GM23338 (cell line): Measurements from ENCODE around the gene ZBTB7C. TPM values are rescaled to one million over a fixed set of nuclear protein-coding genes. Genes with fewer than 3 reads are reported as not detected.

Experiments used
- ATAC-seq: fragments of 200-7000 bp; cut with Tn5 transposase; 3 replicates; pipeline ENCODE4 v1.9.1; 2020
- DNase-seq: peaks from one replicate; pipeline ENCODE4 v3.0.0-alpha.2; 2015; ENCODE audit warnings: low spot score
- H2AFZ ChIP-seq: fragments of 200-600 bp; sonication (generic); 2 replicates; pipeline ENCODE4 v1.8.0; 2016; ENCODE audit warnings: antibody characterized with exemption, mild to moderate bottlenecking, moderate library complexity
- H3F3A ChIP-seq: fragments of 200-600 bp; sonication (generic); replicated peaks from 2 replicates; pipeline ENCODE4 v1.8.0; 2017; ENCODE audit warnings: antibody characterized with exemption, mixed run types, low read depth
- H3K27ac ChIP-seq: fragments of 200-600 bp; sonication (generic); 2 replicates; pipeline ENCODE4 v1.6.1; 2016; ENCODE audit warnings: low read depth
- H3K27me3 ChIP-seq: fragments of 200-600 bp; sonication (generic); 2 replicates; pipeline ENCODE4 v1.8.0; 2016; ENCODE audit warnings: mild to moderate bottlenecking, mixed run types, moderate library complexity; ENCODE audit not compliant: insufficient read depth
- H3K36me3 ChIP-seq: fragments of 200-600 bp; sonication (generic); 2 replicates; pipeline ENCODE4 v1.8.0; 2016; ENCODE audit warnings: mild to moderate bottlenecking; ENCODE audit not compliant: insufficient read depth
- H3K4me1 ChIP-seq: fragments of 200-600 bp; sonication (generic); 2 replicates; pipeline ENCODE4 v1.8.0; 2016; ENCODE audit warnings: mild to moderate bottlenecking, moderate library complexity; ENCODE audit not compliant: insufficient read depth
- H3K4me2 ChIP-seq: fragments of 200-600 bp; sonication (generic); 2 replicates; pipeline ENCODE4 v1.7.1; 2017; ENCODE audit warnings: mixed run types
- H3K4me3 ChIP-seq: fragments of 200-600 bp; sonication (generic); 2 replicates; pipeline ENCODE4 v1.6.1; 2016; ENCODE audit warnings: mixed run types
- H3K79me2 ChIP-seq: fragments of 200-600 bp; sonication (generic); replicated peaks from 2 replicates; pipeline ENCODE4 v1.8.0; 2017; ENCODE audit warnings: mild to moderate bottlenecking; ENCODE audit not compliant: insufficient read depth
- H3K9me2 ChIP-seq: fragments of 200-600 bp; sonication (generic); 2 replicates; pipeline ENCODE4 v1.8.0; 2017; ENCODE audit not compliant: insufficient read depth
- H4K20me1 ChIP-seq: fragments of 200-600 bp; sonication (generic); replicated peaks from 2 replicates; pipeline ENCODE4 v1.8.0; 2017; ENCODE audit warnings: mild to moderate bottlenecking; ENCODE audit not compliant: insufficient read depth
- H3K27ac Mint-ChIP-seq: 2 replicates; pipeline ENCODE4 v1.8.0; 2020; ENCODE audit warnings: inconsistent platforms, mild to moderate bottlenecking, moderate library complexity, mixed read lengths
- H3K27me3 Mint-ChIP-seq: 3 replicates; pipeline ENCODE4 v1.8.0; 2022; ENCODE audit warnings: low read depth, mild to moderate bottlenecking, moderate library complexity, mixed read lengths, inconsistent platforms; ENCODE audit not compliant: insufficient read depth, poor library complexity
- H3K36me3 Mint-ChIP-seq: 3 replicates; pipeline ENCODE4 v1.8.0; 2021; ENCODE audit warnings: low read depth, mild to moderate bottlenecking, inconsistent platforms, moderate library complexity, mixed read lengths
- H3K4me1 Mint-ChIP-seq: 3 replicates; pipeline ENCODE4 v1.8.0; 2020; ENCODE audit warnings: mild to moderate bottlenecking, inconsistent platforms, mixed read lengths
- H3K4me3 Mint-ChIP-seq: 3 replicates; pipeline ENCODE4 v1.8.0; 2021; ENCODE audit warnings: moderate library complexity, mild to moderate bottlenecking, inconsistent platforms, mixed read lengths
- H3K9me3 Mint-ChIP-seq: 3 replicates; pipeline ENCODE4 v1.8.0; 2020; ENCODE audit warnings: moderate library complexity, mild to moderate bottlenecking, inconsistent platforms, mixed read lengths
- CREB1 ChIP-seq: fragments of 250-450 bp; sonication (Bioruptor Pico); IDR thresholded peaks from 2 replicates; pipeline ENCODE4 v1.5.0; 2020; ENCODE audit warnings: low read depth, mild to moderate bottlenecking, moderate library complexity
- EZH2phosphoT487 ChIP-seq: fragments of 200-600 bp; sonication (generic); IDR thresholded peaks from one replicate; pipeline ENCODE4 v1.8.1; 2018; ENCODE audit warnings: antibody characterized with exemption; ENCODE audit not compliant: unreplicated experiment
- JUNB ChIP-seq: IDR thresholded peaks from one replicate; pipeline ENCODE4 v1.6.1; 2016; ENCODE audit warnings: antibody characterized with exemption; ENCODE audit not compliant: unreplicated experiment
- NANOG ChIP-seq: IDR thresholded peaks from 2 replicates; pipeline ENCODE4 v1.6.1; 2016; ENCODE audit warnings: antibody characterized with exemption, borderline replicate concordance
- ZNF331 ChIP-seq: fragments of 250-450 bp; sonication (Bioruptor Pico); IDR thresholded peaks from 2 replicates; pipeline ENCODE4 v1.5.0; 2020; ENCODE audit warnings: low read depth, mild to moderate bottlenecking, moderate library complexity
- polyA plus RNA-seq: library from polyadenylated mRNA; unstranded; fragments of >200 nt; fragmentation: Nextera tagmentation; extraction: Ambion mirVana; gene quantifications from 2 replicates; pipeline ENCODE4 v1.2.1, GENCODE V29; 2016
- total RNA-seq: library from RNA; depleted of rRNA; stranded (reverse); fragments of >200 nt; shearing (Covaris generic); gene quantifications from 2 replicates; pipeline ENCODE4 v1.2.3, GENCODE V29; 2014
- TF ChIP-seq, protein P1 (sequence below): IDR thresholded peaks from one replicate; pipeline ENCODE4 v1.6.1; 2018; ENCODE audit warnings: antibody characterized with exemption; ENCODE audit not compliant: unreplicated experiment
- TF ChIP-seq, protein P2 (sequence below), 2 experiments: fragments of 200-600 bp in 1 of 2; sonication (generic) in 1 of 2; conservative IDR thresholded peaks; 2 replicates each; pipeline versions ENCODE4 v1.5.1 to v1.6.1; 2016 to 2017; ENCODE audit warnings: antibody characterized with exemption in 2 of 2, low read depth in 2 of 2, mild to moderate bottlenecking in 2 of 2, moderate library complexity in 1 of 2

ZBTB7C gene
- total and polyA plus RNA-seq, 2 experiments from 2014 or later = 0.03 to 0.14 TPM

DNA sequence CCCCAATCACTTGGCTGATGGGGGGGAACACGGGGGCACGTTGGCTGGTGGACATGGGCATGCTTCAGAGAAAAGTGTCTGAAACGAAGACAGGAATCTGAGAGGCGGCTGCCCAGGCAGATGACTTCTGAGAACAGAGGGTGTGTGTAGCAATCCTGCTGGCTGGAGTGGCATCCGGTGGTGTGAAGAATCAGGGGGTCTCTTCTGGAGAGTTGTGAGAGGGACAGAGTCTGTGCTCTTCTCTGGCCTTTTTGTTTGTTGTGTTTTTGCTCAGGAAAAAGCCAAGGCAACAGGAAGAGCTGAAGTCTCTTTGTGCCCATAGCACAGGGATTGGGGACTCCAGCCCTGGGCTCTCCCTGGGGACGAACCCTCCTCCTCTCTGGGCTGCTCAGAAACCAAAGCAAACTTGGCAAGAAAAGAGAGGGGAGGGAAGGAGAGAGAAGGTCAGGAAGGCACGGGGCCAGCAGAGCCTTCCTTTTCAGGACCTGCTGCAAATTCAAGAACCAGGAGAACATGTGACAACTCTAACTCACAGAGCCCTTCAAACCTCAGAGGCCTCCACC, 381.7 kb downstream of the ZBTB7C start (continued):
- TF ChIP-seq, protein P1, sequence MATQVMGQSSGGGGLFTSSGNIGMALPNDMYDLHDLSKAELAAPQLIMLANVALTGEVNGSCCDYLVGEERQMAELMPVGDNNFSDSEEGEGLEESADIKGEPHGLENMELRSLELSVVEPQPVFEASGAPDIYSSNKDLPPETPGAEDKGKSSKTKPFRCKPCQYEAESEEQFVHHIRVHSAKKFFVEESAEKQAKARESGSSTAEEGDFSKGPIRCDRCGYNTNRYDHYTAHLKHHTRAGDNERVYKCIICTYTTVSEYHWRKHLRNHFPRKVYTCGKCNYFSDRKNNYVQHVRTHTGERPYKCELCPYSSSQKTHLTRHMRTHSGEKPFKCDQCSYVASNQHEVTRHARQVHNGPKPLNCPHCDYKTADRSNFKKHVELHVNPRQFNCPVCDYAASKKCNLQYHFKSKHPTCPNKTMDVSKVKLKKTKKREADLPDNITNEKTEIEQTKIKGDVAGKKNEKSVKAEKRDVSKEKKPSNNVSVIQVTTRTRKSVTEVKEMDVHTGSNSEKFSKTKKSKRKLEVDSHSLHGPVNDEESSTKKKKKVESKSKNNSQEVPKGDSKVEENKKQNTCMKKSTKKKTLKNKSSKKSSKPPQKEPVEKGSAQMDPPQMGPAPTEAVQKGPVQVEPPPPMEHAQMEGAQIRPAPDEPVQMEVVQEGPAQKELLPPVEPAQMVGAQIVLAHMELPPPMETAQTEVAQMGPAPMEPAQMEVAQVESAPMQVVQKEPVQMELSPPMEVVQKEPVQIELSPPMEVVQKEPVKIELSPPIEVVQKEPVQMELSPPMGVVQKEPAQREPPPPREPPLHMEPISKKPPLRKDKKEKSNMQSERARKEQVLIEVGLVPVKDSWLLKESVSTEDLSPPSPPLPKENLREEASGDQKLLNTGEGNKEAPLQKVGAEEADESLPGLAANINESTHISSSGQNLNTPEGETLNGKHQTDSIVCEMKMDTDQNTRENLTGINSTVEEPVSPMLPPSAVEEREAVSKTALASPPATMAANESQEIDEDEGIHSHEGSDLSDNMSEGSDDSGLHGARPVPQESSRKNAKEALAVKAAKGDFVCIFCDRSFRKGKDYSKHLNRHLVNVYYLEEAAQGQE = no peak
- TF ChIP-seq, protein P2, sequence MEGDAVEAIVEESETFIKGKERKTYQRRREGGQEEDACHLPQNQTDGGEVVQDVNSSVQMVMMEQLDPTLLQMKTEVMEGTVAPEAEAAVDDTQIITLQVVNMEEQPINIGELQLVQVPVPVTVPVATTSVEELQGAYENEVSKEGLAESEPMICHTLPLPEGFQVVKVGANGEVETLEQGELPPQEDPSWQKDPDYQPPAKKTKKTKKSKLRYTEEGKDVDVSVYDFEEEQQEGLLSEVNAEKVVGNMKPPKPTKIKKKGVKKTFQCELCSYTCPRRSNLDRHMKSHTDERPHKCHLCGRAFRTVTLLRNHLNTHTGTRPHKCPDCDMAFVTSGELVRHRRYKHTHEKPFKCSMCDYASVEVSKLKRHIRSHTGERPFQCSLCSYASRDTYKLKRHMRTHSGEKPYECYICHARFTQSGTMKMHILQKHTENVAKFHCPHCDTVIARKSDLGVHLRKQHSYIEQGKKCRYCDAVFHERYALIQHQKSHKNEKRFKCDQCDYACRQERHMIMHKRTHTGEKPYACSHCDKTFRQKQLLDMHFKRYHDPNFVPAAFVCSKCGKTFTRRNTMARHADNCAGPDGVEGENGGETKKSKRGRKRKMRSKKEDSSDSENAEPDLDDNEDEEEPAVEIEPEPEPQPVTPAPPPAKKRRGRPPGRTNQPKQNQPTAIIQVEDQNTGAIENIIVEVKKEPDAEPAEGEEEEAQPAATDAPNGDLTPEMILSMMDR (conservative IDR thresholded peaks at IDR 0.05; ENCODE audit: low read depth in 2 of 2) = no peak

- no peak for TF ChIP-seq JUNB
- TF ChIP-seq NANOG = no peak
- TF ChIP-seq CREB1 (CRISPR knock-in tag) = no peak
- no peak for TF ChIP-seq EZH2phosphoT487
- DNase-seq = no peak
- Mint-ChIP-seq H3K4me3 (no peak overlapping the region), H3K9me3 (no peaks in the 10 kb centered on the region), H3K27ac (no peak overlapping the region), H3K36me3 (no peaks in the 10 kb centered on the region), H3K27me3 (peaks cover 18% of the 10 kb centered on the region), H3K4me1 (peaks cover 35% of the 10 kb centered on the region)
- Histone ChIP-seq H3K4me1 (peaks cover 17% of the 10 kb centered on the region), H2AFZ (no peak overlapping the region), H3K4me3 (no peak overlapping the region), H3K27ac (no peak overlapping the region), H3F3A (no peaks in the 10 kb centered on the region), H3K9me2 (no peaks in the 10 kb centered on the region), H3K4me2 (no peak overlapping the region), H4K20me1 (no peaks in the 10 kb centered on the region), H3K79me2 (no peaks in the 10 kb centered on the region), H3K36me3 (no peaks in the 10 kb centered on the region), H3K27me3 (no peaks in the 10 kb centered on the region)
- no peak for ATAC-seq
Observed at GRCh38 chr18:48026216-48026615, 383.0 kb downstream of the ZBTB7C start.

DNA sequence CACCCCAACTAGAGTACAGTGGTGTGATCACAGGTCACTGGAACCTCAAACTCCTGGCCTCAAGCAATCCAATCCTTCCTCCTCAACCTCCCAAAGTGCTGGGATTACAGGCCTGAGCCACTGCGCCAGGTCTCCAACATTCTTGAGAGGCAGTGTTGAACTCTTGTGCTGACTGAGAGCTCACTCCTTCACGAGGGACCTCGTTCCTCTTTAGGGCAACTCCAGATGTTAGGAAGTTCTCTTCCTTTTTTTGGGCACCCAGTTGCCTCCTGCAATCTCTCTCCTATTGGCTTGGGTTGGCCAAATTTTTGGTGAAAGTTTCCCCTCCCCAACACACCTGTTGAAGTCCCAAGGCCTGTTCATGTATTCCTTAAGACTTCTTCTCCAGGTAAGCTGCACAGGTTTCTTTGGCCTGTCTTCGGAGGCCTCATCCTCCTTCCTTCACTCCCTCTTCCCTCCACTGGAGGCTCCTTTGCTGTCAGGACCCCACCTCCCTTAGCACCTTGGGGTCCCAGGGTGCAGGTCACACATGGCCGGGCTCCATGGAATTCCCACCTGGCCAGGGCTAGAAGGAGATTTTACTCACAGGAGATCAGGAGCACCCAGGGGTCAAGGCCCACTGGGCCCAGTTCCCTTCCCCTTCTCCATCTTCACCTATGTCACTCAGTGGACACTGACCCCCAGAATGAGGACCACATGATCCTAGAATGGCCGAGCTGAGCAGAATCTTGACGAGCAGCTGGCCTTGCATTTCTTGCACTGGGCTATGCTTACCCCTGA, 384.1 kb downstream of the ZBTB7C start:
- Histone ChIP-seq H3K9me2 (no peaks in the 10 kb centered on the region), H3K27me3 (no peaks in the 10 kb centered on the region), H3K27ac (no peak overlapping the region), H3K4me3 (no peak overlapping the region), H3K36me3 (no peaks in the 10 kb centered on the region), H3K79me2 (no peaks in the 10 kb centered on the region), H4K20me1 (no peaks in the 10 kb centered on the region), H3K4me2 (no peak overlapping the region), H3K4me1 (peaks cover 19% of the 10 kb centered on the region), H3F3A (no peaks in the 10 kb centered on the region), H2AFZ (no peak overlapping the region)
- ATAC-seq (no peak), DNase-seq (no peak)
- Mint-ChIP-seq H3K27ac (no peak overlapping the region), H3K4me3 (no peak overlapping the region), H3K4me1 (peaks cover 35% of the 10 kb centered on the region), H3K36me3 (no peaks in the 10 kb centered on the region), H3K27me3 (peaks cover 20% of the 10 kb centered on the region), H3K9me3 (no peaks in the 10 kb centered on the region)
- TF ChIP-seq, protein P2 (conservative IDR thresholded peaks at IDR 0.05; ENCODE audit: low read depth in 2 of 2) = no peak
- TF ChIP-seq ZNF331 (CRISPR knock-in tag) = no peak
